HepG2 (cell line): ENCODE results near the gene CGREF1. TPM values are rescaled to one million over a fixed set of nuclear protein-coding genes. Genes with fewer than 3 reads are reported as not detected.

Experiments
- ARID3A ChIP-seq: IDR thresholded peaks from 2 replicates; pipeline ENCODE4 v1.6.1; 2012; ENCODE audit warnings: low read depth, low read length, improper control_type of control experiment
- CTCF ChIP-seq: sonication (generic); formaldehyde crosslinking; IDR thresholded peaks from 2 replicates; pipeline ENCODE4 v1.5.0; 2020; ENCODE audit warnings: mild to moderate bottlenecking, missing genetic modification reagents, moderate library complexity
- FOXM1 ChIP-seq: sonication (generic); formaldehyde crosslinking; IDR thresholded peaks from 2 replicates; pipeline ENCODE4 v1.5.0; 2020; ENCODE audit warnings: missing genetic modification reagents
- KLF9 ChIP-seq: IDR thresholded peaks from 2 replicates; pipeline ENCODE4 v1.6.1; 2016; ENCODE audit warnings: low read depth
- SMAD3 ChIP-seq: sonication (generic); formaldehyde crosslinking; IDR thresholded peaks from 2 replicates; pipeline ENCODE4 v1.4.0; 2020; ENCODE audit warnings: missing genetic modification reagents
- SOX13 ChIP-seq, 3 experiments: fragments of 450-650 bp in 1 of 3; sonication (generic) in 1 of 3; formaldehyde crosslinking in 1 of 3; IDR thresholded peaks in 2 of 3; conservative IDR thresholded peaks in 1 of 3; 2 replicates each; pipeline versions ENCODE4 v1.5.0 to v1.6.1; 2016 to 2020; ENCODE audit warnings: antibody characterized with exemption in 1 of 3, mild to moderate bottlenecking in 1 of 3, missing compliant biosample characterization in 1 of 3, missing genetic modification reagents in 1 of 3, moderate library complexity in 1 of 3
- ZKSCAN8 ChIP-seq: IDR thresholded peaks from 2 replicates; pipeline ENCODE4 v1.6.1; 2016; ENCODE audit warnings: borderline replicate concordance, missing genetic modification reagents, missing compliant biosample characterization
- ZNF124 ChIP-seq: sonication (generic); formaldehyde crosslinking; IDR thresholded peaks from 2 replicates; pipeline ENCODE4 v1.4.0; 2020; ENCODE audit warnings: missing genetic modification reagents
- ZNF260 ChIP-seq: sonication (generic); formaldehyde crosslinking; IDR thresholded peaks from 2 replicates; pipeline ENCODE4 v1.4.0; 2020; ENCODE audit warnings: missing genetic modification reagents, low read depth, mild to moderate bottlenecking, borderline replicate concordance
- ZNF510 ChIP-seq: sonication (generic); formaldehyde crosslinking; IDR thresholded peaks from 2 replicates; pipeline ENCODE4 v1.4.0; 2020; ENCODE audit warnings: low read depth, mild to moderate bottlenecking, missing genetic modification reagents
- ZNF614 ChIP-seq: IDR thresholded peaks from 2 replicates; pipeline ENCODE4 v1.6.1; 2018; ENCODE audit warnings: missing biosample characterization, missing genetic modification reagents, inconsistent platforms, borderline replicate concordance
- ZNF747 ChIP-seq: sonication (generic); formaldehyde crosslinking; IDR thresholded peaks from 2 replicates; pipeline ENCODE4 v1.8.1; 2023; ENCODE audit warnings: missing genetic modification reagents, mild to moderate bottlenecking, borderline replicate concordance
- polyA plus RNA-seq, 8 experiments: library from polyadenylated mRNA; depleted of rRNA in 3 of 8; stranded (reverse) in 7 of 8; unstranded in 1 of 8; fragments of >200 nt; fragmentation: Illumina TruSeq in 4 of 8; extraction: Trizol in 4 of 8; gene quantifications; 2 replicates each; pipeline versions ENCODE4 v1.2.1 to v1.2.3, GENCODE V29; 2011 to 2016; ENCODE audit warnings: low read depth in 4 of 8, missing spikeins in 1 of 8, mixed read lengths in 1 of 8; ENCODE audit not compliant: insufficient read depth in 1 of 8
- total RNA-seq, 5 experiments: library from RNA; depleted of rRNA; stranded (reverse); fragments of >200 nt; fragmentation: Illumina TruSeq; extraction: Trizol; gene quantifications; 2 replicates each; pipeline ENCODE4 v1.2.3, GENCODE V29; 2016; ENCODE audit warnings: low read depth in 1 of 5
- TF ChIP-seq, protein P1 (sequence below): sonication (generic); formaldehyde crosslinking; IDR thresholded peaks from 2 replicates; pipeline ENCODE4 v1.4.0; 2020; ENCODE audit warnings: missing genetic modification reagents
- TF ChIP-seq, protein P2 (sequence below): sonication (generic); formaldehyde crosslinking; IDR thresholded peaks from 2 replicates; pipeline ENCODE4 v1.9.0; 2022; ENCODE audit warnings: low read depth, missing genetic modification reagents

Gene CGREF1
- total and polyA plus RNA-seq, 2 of the 13 experiments (the other 11 are each of a cell fraction or from before 2014, with no cell fraction given) = 13.9 to 23.4 TPM

- TF ChIP-seq, protein P1, sequence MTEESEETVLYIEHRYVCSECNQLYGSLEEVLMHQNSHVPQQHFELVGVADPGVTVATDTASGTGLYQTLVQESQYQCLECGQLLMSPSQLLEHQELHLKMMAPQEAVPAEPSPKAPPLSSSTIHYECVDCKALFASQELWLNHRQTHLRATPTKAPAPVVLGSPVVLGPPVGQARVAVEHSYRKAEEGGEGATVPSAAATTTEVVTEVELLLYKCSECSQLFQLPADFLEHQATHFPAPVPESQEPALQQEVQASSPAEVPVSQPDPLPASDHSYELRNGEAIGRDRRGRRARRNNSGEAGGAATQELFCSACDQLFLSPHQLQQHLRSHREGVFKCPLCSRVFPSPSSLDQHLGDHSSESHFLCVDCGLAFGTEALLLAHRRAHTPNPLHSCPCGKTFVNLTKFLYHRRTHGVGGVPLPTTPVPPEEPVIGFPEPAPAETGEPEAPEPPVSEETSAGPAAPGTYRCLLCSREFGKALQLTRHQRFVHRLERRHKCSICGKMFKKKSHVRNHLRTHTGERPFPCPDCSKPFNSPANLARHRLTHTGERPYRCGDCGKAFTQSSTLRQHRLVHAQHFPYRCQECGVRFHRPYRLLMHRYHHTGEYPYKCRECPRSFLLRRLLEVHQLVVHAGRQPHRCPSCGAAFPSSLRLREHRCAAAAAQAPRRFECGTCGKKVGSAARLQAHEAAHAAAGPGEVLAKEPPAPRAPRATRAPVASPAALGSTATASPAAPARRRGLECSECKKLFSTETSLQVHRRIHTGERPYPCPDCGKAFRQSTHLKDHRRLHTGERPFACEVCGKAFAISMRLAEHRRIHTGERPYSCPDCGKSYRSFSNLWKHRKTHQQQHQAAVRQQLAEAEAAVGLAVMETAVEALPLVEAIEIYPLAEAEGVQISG (CRISPR knock-in tag) = peak; percentile 87
- TF ChIP-seq FOXM1 (peak; percentile 56; the same call in 1 of the 2 replicates), SOX13 (IDR thresholded peaks at IDR 0.05) (peak; percentile 57), SOX13 (CRISPR knock-in tag; conservative IDR thresholded peaks at IDR 0.05 in 1 of 2, IDR thresholded peaks at IDR 0.05 in 1 of 2) (peak in 1 of 2 experiments; percentile 92; a peak in 2 of 4 replicates), ZNF260 (CRISPR knock-in tag) (no peak), ZNF124 (peak; percentile 94; the same call in 1 of the 2 replicates), CTCF (CRISPR knock-in tag) (peak; percentile 22), ZNF614 (CRISPR knock-in tag) (peak; percentile 85), KLF9 (CRISPR knock-in tag) (0 out of 2 replicates have a peak, but pooled peaks have one; percentile 18), ARID3A (peak; percentile 97), ZNF510 (CRISPR knock-in tag) (0 out of 2 replicates have a peak, but pooled peaks have one; percentile 10), SMAD3 (CRISPR knock-in tag) (peak; percentile 75), ZKSCAN8 (peak; percentile 92), ZNF747 (CRISPR knock-in tag) (peak; percentile 92)
- TF ChIP-seq, protein P2, sequence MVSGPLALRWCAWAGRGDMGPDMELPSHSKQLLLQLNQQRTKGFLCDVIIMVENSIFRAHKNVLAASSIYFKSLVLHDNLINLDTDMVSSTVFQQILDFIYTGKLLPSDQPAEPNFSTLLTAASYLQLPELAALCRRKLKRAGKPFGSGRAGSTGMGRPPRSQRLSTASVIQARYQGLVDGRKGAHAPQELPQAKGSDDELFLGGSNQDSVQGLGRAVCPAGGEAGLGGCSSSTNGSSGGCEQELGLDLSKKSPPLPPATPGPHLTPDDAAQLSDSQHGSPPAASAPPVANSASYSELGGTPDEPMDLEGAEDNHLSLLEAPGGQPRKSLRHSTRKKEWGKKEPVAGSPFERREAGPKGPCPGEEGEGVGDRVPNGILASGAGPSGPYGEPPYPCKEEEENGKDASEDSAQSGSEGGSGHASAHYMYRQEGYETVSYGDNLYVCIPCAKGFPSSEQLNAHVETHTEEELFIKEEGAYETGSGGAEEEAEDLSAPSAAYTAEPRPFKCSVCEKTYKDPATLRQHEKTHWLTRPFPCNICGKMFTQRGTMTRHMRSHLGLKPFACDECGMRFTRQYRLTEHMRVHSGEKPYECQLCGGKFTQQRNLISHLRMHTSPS = peak; percentile 93; the same call in 1 of the 2 replicates
Observed at GRCh38 chr2:27095745-27096651, 22.9 kb downstream of the CGREF1 start (continued).
